DND-41 (cell line): ENCODE data around the gene CR1L.

Source experiments
- ATAC-seq: fragments of 200-7000 bp; cut with Tn5 transposase; 3 replicates; pipeline ENCODE4 v1.9.1; 2021; ENCODE audit warnings: low read depth; ENCODE audit not compliant: insufficient read depth
- DNase-seq: peaks from one replicate; pipeline ENCODE4 v3.0.0-alpha.2; 2020
- H2AFZ ChIP-seq: 2 replicates; pipeline ENCODE4 v1.6.0; 2012; ENCODE audit warnings: low read depth, low read length
- H3K27ac ChIP-seq: 2 replicates; pipeline ENCODE4 v1.5.1; 2012; ENCODE audit warnings: low read length, inconsistent platforms
- H3K27me3 ChIP-seq: fragments of 200-600 bp; sonication (generic); 2 replicates; pipeline ENCODE4 v1.6.0; 2012; ENCODE audit warnings: low read length, mild to moderate bottlenecking, inconsistent platforms; ENCODE audit not compliant: insufficient read depth, poor library complexity
- H3K36me3 ChIP-seq: 2 replicates; pipeline ENCODE4 v1.5.1; 2012; ENCODE audit warnings: low read length, inconsistent platforms; ENCODE audit not compliant: insufficient read depth
- H3K4me1 ChIP-seq: 2 replicates; pipeline ENCODE4 v1.5.1; 2012; ENCODE audit warnings: mild to moderate bottlenecking, low read length; ENCODE audit not compliant: insufficient read depth
- H3K4me2 ChIP-seq: 2 replicates; pipeline ENCODE4 v1.6.0; 2012; ENCODE audit warnings: mild to moderate bottlenecking, moderate library complexity, low read length, inconsistent platforms; ENCODE audit not compliant: insufficient read depth
- H3K4me3 ChIP-seq, 2 experiments: fragments of 200-600 bp in 1 of 2; shearing (Covaris generic) in 1 of 2; 2 replicates each; pipeline ENCODE4 v1.5.1; 2012 to 2016; ENCODE audit warnings: inconsistent platforms in 2 of 2, low read length in 2 of 2, mild to moderate bottlenecking in 2 of 2, low read depth in 1 of 2, moderate library complexity in 1 of 2
- H3K79me2 ChIP-seq: 2 replicates; pipeline ENCODE4 v1.6.0; 2012; ENCODE audit warnings: low read length, inconsistent platforms; ENCODE audit not compliant: insufficient read depth
- H3K9ac ChIP-seq: 2 replicates; pipeline ENCODE4 v1.6.0; 2012; ENCODE audit warnings: low read depth, mild to moderate bottlenecking, inconsistent platforms, low read length, moderate library complexity
- H3K9me3 ChIP-seq: 2 replicates; pipeline ENCODE4 v1.5.1; 2012; ENCODE audit warnings: low read length, moderate library complexity, mild to moderate bottlenecking, inconsistent platforms; ENCODE audit not compliant: insufficient read depth, severe bottlenecking
- H4K20me1 ChIP-seq: 2 replicates; pipeline ENCODE4 v1.6.0; 2012; ENCODE audit warnings: low read length; ENCODE audit not compliant: insufficient read depth
- EZH2 ChIP-seq: IDR thresholded peaks from 3 replicates; pipeline ENCODE4 v1.6.1; 2012; ENCODE audit warnings: borderline replicate concordance, low read depth, mild to moderate bottlenecking, moderate library complexity, low read length, inconsistent platforms; ENCODE audit not compliant: severe bottlenecking
- TF ChIP-seq, protein P1 (sequence below): IDR thresholded peaks from 2 replicates; pipeline ENCODE4 v1.5.1; 2012; ENCODE audit warnings: borderline replicate concordance, low read length, moderate library complexity, mild to moderate bottlenecking; ENCODE audit not compliant: poor library complexity, severe bottlenecking; ENCODE audit errors: extremely low read depth

CR1L gene

DNA sequence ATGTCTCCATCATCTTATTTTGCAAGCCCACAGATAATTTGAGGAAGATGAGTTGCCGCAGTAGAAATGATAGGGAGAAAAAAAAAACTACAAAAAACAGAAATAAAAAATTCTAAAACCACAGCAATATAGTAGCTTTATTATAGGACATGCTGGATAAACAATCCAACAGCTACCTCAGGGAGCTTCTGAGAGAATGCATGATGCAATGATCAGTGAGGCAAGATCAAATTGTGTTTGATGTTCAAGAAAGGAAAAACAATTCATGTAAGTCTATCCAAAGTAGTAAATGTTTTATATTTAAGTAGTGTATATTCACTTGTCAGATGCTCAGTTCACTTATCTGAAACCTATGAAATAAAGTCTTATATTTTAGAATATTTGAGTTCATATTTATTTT lies 6.7 kb downstream of the CR1L start:
- no peaks in the 10 kb centered on the region for H3K36me3 ChIP-seq
- no peaks in the 10 kb centered on the region for H3K4me1 ChIP-seq
- no peaks in the 10 kb centered on the region for H4K20me1 ChIP-seq
- no peak for TF ChIP-seq EZH2
- ATAC-seq (no peak), DNase-seq (no peak)
- no peak overlapping the region for H3K4me2 ChIP-seq
- no peak overlapping the region for H3K9ac ChIP-seq
- no peak overlapping the region for H3K27ac ChIP-seq
- no peaks in the 10 kb centered on the region for H3K79me2 ChIP-seq
- no peak overlapping the region for H3K4me3 ChIP-seq
- H2AFZ ChIP-seq = no peak overlapping the region
- no peaks in the 10 kb centered on the region for H3K9me3 ChIP-seq
- H3K27me3 ChIP-seq = peaks cover 17% of the 10 kb centered on the region

DNA sequence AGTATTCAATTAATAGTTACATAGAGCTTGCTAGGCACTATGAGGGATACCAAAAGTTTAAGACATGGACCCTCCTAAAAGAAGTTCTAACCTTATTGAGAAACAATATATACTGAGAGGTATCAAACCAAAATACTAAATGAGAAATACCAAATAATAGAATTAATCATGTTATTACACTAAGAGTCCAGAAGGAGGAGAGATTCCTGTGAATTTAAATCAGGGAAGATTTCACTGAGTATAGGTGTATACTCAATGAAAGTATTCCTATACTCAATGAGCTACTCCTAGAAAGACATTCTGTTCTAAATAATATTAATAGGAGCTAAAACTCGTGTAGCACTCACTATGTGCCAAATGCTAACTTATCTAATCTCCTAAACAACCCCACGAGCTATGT lies 9.4 kb downstream of the CR1L start:
- Histone ChIP-seq H3K4me2 (no peak overlapping the region), H3K4me3 (no peak overlapping the region), H3K9ac (no peak overlapping the region), H3K27ac (no peak overlapping the region), H3K9me3 (no peaks in the 10 kb centered on the region), H3K36me3 (no peaks in the 10 kb centered on the region), H4K20me1 (no peaks in the 10 kb centered on the region), H3K27me3 (peaks cover 18% of the 10 kb centered on the region), H3K4me1 (no peaks in the 10 kb centered on the region), H2AFZ (no peak overlapping the region), H3K79me2 (no peaks in the 10 kb centered on the region)
- no peak for TF ChIP-seq EZH2
- TF ChIP-seq, protein P1, sequence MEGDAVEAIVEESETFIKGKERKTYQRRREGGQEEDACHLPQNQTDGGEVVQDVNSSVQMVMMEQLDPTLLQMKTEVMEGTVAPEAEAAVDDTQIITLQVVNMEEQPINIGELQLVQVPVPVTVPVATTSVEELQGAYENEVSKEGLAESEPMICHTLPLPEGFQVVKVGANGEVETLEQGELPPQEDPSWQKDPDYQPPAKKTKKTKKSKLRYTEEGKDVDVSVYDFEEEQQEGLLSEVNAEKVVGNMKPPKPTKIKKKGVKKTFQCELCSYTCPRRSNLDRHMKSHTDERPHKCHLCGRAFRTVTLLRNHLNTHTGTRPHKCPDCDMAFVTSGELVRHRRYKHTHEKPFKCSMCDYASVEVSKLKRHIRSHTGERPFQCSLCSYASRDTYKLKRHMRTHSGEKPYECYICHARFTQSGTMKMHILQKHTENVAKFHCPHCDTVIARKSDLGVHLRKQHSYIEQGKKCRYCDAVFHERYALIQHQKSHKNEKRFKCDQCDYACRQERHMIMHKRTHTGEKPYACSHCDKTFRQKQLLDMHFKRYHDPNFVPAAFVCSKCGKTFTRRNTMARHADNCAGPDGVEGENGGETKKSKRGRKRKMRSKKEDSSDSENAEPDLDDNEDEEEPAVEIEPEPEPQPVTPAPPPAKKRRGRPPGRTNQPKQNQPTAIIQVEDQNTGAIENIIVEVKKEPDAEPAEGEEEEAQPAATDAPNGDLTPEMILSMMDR = no peak
- no peak for DNase-seq
- ATAC-seq = no peak

DNA sequence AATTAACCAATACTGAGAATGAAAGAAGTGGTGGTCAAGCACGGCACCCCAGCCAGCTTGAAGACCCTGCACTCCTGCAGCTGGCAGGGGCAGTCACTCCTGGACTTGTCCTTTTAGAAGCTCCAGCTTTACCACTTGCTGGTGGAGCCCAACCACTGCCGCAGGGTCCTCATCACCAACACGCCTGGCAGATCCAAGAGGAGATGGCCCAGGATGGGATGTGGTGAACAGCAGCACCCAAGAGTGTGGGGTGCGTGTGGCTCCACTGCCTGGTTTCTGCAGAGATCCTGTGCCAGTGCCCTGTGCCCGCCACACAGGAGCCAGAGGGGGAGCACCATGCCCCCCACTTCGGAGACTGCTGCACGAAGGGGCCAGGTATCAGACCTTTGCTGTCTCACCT lies 13.5 kb downstream of the CR1L start:
- Histone ChIP-seq H3K36me3 (no peaks in the 10 kb centered on the region), H3K4me2 (no peak overlapping the region), H3K27me3 (peaks cover 14% of the 10 kb centered on the region), H3K27ac (no peak overlapping the region), H3K9me3 (no peaks in the 10 kb centered on the region), H4K20me1 (no peaks in the 10 kb centered on the region), H3K79me2 (no peaks in the 10 kb centered on the region), H3K9ac (no peak overlapping the region), H3K4me3 (no peak overlapping the region), H2AFZ (no peak overlapping the region), H3K4me1 (no peaks in the 10 kb centered on the region)
- ATAC-seq = no peak
- no peak for TF ChIP-seq EZH2
- TF ChIP-seq, protein P1 = no peak
- no peak for DNase-seq

DNA sequence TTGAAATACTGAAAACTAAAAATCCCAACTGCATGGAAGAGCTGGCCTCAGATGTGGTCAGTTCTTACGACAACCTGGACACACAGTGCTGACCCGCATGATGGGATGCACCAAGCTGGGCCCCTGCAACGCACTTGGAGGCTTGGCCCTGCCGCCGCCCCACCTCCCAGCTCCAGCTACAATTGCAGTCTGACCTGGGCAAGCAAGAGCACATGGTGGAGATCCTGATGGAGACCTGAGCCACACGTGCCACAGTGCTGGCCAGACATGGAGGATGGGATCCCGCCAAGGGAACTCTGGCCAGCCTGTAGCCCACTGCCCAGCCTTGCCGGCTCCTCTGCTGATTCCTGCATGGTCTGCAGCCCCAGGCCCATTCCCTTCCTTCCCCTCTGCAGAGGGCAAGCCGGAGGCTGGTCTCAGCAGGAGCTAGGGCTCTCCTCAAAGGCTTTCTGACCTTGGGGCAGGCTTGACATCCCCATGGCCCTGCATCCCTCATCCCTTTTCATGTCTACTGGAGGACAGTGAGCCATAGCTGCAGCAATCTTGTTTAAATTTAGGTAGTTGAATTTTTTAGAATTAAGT lies 14.1 kb downstream of the CR1L start:
- Histone ChIP-seq H3K4me1 (no peaks in the 10 kb centered on the region), H3K36me3 (no peaks in the 10 kb centered on the region), H3K27me3 (peaks cover 14% of the 10 kb centered on the region), H3K4me3 (no peak overlapping the region), H3K79me2 (no peaks in the 10 kb centered on the region), H4K20me1 (no peaks in the 10 kb centered on the region), H3K27ac (no peak overlapping the region), H3K9ac (no peak overlapping the region), H3K9me3 (no peaks in the 10 kb centered on the region), H2AFZ (no peak overlapping the region), H3K4me2 (no peak overlapping the region)
- TF ChIP-seq, protein P1 = no peak
- no peak for TF ChIP-seq EZH2
- DNase-seq = no peak
- ATAC-seq = no peak
